Hematopoietic multipotent progenitor cell (in vitro differentiated cells): ENCODE data around the gene P2RX3. TPM values are rescaled to one million over a fixed set of nuclear protein-coding genes. Genes with fewer than 3 reads are reported as not detected.
"Not testable (repeated sequence)": the region's sequence is repeated elsewhere in the genome, so short reads cannot be mapped to it uniquely, and the experiment has no call there.

ENCODE experiments used
- DNase-seq, 3 donors: peaks; one replicate each; pipeline ENCODE4 v3.0.0-alpha.2; 2011 to 2015; ENCODE audit warnings: low read depth in 2 of 3, low spot score in 2 of 3
- total RNA-seq: library from RNA; depleted of rRNA; stranded (reverse); fragments of >200 nt; gene quantifications from one replicate; pipeline ENCODE4 v1.2.3, GENCODE V29; 2012

Gene P2RX3
- total RNA-seq, 1 donor = not detected

DNA sequence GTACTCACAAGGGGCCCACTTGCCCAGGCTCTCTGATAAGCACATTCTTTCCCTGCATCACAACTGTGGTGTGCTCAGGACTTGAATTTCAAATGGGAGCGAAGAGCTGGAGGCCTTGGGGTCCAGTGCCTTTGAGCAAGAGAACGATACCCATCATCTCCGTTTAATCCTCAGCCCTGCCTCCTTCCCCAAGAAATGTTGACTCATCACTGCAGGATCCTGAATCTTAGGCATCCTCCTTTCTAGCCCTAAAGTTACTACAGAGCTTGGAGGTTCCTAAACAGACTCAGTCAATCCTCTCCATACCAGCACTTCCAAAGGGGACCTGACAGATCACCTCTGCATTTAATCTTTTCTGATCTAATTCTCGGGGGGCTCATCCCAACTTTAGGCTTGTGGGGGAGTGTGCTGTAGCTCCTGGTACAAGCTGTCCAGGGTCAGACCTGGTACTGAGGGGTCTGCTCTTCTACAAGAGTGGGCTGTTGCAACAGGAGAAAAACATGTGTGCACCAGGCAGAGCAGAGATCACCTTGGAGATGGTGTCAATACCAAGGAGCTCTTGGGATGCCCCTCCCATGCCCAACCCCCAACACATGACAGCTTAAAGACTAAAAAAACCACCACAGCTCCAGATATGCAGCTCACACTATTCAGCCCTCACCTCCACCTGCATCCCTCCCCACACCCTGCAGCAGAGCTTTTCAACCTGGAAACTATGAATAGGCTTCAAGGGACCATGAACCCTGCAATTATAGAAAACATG is 56.2 kb downstream of the P2RX3 start:
- no peak for DNase-seq

DNA sequence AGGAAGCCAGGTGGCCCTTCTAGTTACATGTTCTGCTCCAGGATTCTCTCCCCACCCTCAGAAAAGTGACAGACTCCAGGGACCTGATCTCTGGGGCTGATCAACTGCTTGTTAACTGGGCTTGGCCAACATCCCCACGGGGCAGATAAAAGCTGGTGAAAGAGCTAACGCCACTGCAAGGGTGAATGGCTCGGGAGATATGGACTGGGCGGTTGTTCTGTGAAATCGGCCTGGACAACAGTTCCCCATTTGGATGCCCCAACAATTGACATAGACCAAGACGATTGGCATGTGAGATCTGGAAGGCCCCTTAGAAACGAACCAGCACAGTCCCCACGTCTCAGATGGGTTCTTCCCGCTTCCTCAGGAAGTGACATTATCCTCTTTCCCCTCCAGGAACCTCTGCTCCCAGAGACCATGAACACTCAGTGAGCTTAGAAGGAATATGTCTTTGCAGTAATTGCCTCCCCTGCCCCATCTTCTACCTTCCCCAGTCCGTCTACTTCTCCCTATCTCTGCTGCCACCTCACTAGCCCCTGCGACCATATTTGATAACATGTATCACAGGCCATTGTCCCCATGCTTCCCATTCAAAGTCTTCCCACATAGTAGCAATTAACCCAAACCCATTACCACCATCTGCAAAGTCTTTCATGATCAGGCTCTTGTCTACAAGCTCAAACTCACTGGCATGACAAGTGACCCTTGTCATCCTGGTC is 57.9 kb downstream of the P2RX3 start:
- no peak for DNase-seq

DNA sequence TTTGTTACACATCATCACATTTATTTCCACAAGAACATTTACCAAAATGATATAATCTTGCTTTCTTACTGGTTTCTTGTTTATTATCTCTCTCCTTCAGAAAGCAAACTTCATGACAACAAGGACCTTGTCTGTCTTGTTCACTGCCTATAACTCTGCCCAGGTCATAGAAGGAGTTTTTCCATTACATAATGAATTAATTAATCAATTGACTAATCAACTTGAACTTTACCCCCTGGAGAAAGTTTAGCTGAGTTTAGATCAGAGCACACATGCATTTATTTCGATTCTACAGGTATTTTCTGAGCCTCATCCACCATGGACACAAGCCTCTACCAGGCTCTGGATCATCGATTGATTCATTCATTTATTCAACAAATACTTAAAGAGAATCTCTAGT is 58.6 kb downstream of the P2RX3 start:
- DNase-seq = no peak

DNA sequence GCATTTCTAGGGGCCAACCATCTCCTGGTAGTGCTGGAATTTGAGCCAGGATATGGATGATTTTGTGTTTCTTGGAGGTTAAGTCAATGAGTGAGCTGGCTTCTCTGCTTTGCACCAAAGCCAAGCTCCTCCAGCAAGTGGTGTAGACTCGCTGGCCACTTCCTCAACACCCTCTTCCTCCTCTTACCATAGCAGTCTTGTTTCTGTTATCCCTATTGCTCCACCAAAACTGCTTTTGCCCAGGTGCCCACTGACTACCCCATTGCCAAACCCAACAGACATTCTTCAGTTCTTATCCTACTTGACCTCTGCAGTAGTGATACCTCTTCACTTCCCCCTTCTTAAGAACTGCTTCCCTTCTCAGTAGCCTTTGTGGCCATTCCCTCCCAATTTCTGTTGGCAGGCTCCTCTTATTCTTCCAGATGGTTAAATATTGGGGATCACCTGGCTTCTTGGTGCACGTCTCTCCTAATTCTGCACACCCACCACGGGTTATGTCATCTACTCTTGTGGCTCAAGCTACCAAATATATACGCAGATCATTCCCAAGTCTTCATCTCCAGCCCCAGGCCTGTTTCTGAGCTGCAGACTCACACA is 59.3 kb downstream of the P2RX3 start:
- DNase-seq = no peak

DNA sequence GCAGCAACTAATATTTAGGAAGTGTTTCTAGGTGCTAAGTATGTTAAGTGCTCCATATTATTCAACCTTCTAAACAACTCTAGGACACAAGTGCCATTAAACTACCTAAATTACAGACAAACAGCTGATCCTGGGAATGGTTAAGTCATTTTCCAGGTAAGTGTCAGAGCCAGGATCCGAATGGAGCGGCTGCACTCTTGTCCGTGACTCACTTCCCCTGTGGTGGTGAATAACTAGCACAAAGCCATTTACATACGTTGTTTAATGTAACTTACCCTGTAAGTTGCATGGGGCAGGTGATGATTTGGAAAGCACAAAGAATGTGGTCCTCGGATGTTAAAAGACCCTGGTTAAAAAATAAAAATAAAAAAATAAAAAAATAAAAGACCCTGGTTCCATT is 61.1 kb downstream of the P2RX3 start:
- DNase-seq = no peak

DNA sequence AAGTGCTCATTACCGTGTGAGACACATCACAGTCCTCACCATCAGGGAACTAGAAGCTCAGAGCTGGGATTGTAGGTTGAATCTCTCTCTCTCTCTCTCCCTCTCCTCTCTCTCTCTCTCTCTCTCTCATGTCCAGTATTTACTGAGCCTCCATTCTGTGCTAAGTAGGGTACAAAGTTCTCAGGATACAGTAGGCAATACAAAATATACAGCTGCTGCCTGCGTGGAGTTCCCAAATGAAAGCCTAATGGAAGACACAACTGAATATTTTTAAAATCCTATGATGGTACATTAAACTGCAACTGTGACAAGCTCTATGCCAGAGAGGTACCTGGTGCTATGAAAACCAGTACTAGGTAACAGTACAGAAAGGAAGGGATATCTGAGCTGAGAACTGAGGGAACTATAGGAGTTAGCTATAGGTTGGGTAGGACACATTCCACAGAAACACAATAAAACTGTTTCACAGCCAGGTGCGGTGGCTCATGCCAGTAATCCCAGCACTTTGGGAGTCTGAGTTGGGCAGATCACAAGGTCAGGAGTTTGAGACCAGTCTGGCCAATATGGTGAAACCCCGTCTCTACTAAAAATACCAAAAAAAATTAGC is 61.9 kb downstream of the P2RX3 start:
- DNase-seq = no peak

DNA sequence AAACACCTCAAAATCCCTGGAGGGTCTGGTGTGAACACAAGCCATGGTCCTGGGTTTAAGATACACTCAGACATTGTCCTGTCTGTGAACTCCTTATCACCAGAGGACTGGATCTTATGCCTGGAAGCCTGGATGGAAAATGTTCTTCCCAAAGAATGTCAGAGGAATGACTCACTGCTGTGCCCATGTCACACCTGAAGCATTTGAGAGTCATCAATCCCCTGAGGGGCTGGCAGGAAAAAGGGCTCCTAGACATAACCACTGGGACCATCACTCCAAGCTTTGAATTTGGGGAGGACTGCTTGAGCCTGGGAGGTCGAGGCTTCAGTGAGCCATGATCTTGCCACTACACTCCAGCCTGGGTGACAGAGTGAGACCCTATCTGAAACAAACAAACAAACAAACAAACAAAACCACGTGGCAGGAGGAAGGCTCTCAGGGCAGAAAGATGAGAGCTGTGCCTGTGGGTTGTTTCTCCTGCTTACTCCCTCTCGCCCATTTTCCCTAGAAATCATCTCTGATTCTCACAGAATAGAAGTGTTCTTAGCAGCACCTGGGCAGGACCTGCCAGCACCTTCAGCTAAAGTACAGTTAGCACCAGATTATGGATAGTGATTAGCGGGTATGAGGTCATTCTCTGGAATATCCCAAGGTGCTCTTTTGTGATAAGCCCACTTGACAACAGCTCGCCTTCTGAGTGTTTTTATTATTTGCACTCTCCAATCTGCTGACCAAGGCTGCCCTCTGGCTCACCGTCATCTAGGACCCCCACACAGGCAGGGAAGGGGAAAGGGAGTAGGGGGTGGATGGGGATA is 64.2 kb downstream of the P2RX3 start:
- no peak for DNase-seq

DNA sequence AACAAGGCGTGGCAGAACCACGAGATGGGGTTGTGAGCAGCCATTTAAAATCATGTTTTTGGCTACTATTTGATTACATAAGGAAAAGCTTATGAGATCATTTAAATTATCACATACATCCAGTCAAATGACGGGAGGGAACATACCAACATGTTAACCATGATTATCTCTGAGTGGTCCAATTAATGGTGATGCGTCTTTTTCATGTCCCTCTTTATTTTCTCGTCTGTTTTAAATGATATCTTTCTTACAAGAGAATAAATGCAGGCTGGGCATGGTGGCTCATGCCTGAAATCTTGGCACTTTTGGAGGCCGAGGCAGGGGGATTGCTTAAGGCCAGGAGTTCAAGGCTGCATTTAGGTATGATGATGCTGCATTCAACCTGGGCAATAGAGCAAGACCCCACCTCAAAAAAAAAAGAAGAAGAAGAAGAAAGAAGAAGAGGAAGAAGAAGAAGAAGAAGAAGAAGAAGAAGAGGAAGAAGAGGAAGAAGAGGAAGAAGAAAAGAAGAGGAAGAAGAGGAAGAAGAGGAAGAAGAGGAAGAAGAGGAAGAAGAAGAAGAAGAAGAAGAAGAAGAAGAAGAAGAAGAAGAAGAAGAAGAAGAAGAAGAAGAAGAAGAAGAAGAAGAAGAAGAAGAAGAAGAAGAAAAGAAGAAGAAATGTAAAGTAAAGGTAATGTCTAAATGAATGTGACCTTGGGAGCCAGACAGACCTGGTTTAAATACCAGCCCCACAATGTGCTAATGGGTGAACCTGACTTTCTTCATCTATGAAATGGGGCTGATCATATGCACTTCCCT is 65.0 kb downstream of the P2RX3 start:
- DNase-seq = not testable (repeated sequence)

DNA sequence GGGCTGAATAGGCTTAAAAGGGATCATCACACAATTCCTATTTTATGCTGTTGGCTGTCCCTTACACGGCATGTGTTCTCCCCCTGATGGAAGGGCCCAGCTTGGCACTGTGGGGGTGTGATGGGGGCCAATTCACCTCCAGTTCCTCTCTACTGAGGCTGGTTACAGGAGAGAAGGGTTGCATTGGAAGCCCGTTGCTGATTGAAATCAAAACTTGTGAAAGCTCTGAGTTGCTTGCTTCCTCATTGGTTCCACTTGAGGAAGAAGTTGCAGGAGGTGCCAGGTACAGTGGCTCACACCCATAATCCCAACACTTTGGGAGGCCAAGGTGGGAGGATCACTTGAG is 65.6 kb downstream of the P2RX3 start:
- no peak for DNase-seq

DNA sequence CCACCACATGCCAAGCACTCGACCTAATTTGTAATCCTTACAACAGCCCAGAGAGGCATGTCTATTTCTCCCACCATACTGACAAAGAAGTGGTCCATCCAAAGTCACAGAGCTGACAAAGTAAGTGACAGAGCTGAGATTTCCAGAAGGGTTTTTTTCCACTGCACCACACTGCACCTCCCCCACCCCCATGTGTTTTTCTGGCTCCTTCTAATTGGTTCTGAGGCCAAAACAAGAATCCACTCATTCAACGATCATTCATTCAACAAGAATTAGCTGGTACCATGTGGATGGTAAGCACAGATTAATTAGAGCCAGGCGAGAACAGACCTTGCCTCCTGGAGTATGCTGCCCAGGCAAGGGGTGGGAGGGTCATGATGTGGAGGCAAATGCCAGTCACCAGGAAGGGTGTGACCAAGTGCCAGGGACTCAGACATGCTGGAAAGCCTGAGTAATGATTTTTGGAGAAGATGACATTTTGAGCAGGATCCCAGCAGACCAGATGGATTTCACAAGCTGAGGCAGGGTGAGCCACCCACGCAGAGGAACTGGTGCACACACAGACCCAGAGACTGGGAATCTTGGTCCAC is 67.2 kb downstream of the P2RX3 start:
- no peak for DNase-seq

DNA sequence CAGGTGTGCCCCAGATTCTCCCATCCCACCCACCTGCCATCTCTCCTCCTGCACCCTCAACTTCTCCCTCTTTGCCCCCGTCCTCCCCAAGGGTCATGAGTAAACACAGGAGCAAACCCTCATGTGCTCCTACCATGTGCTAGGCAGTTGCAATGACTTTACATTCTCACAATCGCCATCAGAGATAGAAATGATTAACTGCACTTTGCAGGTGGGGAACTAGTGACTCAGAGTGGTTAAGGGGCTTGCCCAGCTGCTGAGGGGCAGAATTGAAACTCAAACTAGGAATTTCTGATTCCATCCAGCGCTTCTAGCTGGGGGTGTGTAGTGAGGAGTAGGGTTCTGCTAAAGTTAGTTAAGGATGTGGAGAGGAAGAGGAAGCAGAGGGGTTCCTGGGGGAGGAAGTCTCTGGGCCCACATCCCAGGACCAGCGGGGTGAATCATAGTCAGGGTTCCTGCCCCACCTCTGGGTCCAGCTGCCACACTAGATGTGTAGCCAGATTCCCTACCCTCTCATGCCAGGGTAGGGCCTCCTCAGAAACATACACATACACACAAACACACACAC is 68.3 kb downstream of the P2RX3 start:
- peak in 2 of 3 donors; percentile 89 to 91 for DNase-seq

DNA sequence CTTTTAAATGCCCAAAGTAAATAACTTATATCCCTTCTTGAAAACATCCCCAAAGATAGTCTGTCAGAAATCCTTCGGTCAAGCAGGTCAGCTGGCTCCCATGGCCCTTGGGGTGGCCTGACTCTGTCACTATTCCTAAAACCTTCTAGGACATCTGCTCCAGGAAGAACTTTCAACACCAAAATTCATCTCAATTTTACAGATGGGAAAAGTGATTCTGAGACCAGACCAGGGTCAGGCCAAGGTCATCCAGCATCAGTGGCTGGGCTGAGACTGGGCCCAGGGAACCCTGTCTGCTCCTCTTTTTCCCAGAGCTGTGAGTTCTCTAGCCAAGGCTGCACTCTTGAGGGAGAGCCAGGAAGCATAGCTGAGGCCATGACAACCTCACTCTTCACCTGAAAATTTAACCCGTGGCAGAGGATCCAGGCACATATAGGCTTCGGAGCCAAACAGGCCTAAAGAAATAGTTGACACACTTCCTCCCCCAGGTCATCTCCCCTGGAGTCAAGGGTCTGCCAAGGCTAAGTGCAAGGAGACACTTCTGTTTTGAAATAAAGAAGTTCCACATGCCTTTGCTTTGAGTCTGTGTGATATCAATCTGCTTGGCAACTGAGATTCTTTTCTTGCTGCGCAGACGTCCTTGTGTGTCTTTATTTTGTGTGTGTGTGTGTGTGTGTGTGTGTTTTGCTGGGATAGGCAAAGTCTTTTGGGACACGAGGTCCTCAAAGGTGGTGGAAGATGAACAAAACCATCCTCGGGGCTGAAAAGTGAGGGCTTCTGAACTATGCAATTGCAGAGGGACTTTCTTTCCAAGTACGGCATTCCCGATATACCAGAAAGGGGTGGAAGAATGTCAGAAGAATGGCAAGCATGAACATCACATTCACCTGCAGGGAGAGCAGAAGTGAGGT is 69.1 kb downstream of the P2RX3 start:
- DNase-seq = no peak

DNA sequence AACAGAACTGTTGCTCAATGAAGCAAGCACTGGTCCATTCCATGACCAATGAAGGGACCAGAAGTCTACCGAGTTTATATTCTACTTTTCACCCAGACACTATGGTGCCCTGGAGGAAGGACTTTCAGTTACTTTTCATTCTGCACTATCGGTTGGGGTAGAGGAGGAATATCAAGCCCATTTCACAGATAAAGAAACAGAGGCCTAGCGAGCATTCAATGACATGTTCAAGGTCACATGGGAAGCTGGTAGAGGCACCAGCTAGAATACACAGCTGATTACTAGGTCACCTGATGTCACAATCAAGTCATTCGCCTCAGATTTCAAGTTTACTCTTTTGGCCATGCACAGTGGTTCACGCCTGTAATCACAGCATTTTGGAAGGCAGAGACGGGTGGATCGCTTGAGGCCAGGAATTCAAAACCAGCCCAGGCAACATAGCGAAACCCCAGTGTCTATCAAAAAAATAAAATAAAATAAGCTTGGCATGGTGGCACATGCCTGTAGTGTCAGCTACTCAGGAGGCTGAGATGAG is 69.9 kb downstream of the P2RX3 start:
- DNase-seq = no peak

DNA sequence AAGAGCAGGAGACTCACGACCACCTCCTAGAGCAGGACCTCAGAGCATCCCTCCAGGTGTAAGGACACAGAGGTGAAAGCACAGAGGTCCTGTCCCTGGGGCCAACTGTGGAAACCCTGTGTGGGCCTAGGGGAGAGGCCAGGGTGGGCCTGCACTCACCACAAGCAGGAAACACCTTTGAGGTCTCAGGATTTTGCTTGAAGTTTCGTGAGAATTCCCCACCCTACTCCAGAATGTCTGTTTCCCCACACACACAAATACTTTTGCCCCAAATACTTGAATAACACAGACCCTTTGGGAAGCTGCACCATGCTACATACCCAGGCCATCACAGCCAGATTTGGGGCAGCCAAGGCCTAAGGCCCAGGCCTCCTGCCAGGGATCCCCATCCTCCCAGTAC is 70.6 kb downstream of the P2RX3 start:
- DNase-seq = no peak

DNA sequence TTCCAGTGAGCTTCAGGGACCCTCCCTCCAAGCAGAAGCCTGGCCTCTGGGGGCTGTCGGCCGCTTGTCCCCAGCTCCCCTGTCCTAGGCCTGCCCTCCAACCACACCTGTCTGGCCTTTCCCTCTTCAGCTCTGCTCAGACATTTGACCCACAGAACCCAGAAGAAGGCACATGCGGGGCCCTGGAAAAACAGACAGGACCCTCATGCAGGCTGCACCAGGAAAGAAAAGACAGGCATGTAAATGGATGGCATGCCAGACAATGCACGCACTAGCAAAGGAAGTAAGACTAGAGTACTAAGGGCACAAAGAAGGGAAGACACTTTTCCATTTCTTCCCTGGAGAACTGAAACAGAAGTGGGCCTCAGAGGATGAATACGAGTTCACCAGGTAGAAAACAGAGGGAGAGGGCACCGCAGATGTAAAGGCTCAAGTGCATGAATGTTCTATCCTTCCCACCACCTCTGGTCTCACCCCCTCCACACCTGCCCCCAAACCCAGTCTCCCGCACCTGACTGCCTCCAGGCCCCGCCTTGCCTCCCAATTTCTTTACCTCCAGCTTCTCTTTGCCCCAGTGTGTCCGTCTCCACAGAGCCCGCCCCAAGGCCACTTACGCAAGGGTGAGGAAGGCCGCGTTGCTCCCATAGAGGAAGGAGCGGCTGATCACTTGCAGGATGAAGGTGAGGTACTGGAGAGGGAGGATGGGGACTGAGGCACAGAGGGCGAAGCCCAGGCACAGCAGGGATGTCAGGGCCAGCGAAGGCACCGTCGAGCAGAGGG is 71.4 kb downstream of the P2RX3 start:
- no peak for DNase-seq

DNA sequence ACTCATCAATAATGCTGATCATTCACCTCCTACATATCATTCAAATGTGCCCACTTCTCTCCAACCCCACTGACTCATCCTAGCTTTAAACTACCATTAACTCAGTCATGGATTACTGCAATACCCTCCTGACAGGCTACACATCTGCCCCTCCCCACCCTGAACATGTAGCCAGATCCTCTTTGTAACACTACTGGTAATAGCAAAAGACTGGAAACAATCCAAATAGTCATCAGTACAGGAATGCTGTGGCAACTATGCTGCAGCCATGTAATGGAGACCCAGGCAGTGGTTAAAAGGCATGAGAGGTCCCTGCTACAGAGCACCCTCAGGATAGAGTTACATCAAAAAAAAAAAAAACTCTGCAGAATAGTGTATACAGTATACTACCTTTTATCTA is 72.1 kb downstream of the P2RX3 start:
- DNase-seq = no peak

DNA sequence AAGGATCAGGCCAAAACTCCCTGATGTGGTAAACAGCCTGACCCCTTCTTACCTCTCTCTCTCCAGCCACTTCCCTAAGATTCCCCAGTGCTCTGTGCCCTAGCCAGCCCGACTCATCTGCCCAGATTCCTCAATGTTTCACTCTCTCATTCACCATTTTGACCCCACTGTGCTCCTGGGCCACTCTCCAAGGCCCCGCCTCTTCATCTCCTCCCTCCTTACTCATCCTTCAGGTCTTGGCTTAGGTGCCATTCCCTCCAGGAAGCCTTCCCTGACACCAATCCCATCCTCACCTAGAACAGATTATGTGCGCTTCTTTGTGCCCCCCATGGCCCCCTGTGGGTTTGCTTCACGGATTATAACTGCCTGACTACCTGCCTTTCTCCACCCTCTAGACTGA is 75.5 kb downstream of the P2RX3 start:
- DNase-seq = no peak
